ENCODE results near the gene DHX30. TPM values are rescaled to one million over a fixed set of nuclear protein-coding genes. Genes with fewer than 3 reads are reported as not detected.

DHX30 gene
- polyA plus RNA-seq, 1 of the 3 experiments (the other 2 are of a cell fraction), result 86.3 TPM

DNA sequence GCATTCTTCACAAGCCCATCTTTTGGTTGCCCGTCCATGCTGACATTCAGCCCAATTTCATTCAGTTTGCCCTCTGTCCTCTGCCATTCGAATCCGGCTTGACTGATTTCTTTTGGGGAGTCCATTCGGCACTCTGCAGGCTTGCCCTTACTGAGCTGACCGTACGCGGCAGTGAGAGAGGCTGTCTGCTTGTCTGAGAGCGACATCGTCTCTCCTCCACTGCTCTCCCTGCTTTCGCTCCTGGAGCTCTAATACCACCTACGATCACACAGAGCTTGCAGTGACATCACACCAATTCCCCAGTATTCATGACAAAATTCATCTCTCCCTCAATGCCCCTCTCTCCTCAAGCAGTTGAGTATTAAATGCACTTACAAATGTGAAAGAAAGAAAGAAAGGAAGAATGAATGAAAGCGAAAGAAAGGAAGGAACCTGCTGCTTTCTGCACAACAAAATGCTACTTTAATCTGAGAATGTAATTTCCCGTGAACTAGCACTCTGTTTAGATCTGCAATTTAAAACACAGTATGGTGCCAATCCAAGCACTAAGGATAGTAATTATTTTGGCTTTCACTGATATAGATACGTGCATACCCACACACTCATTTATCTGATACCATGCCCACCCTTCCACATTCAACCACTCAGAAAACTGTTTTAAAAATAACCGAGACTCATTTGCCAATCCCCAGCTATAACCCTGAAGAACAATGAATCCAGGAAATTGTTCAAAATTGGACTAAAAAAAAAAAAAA is 89.5 kb downstream of the DHX30 start:
- Histone ChIP-seq H3K27ac (ENCODE audit: low read depth in 2 of 2, low read length in 1 of 2) (no peak overlapping the region), H3K4me1 (ENCODE audit: control insufficient read depth in 1 of 2, insufficient read depth in 2 of 2, low read depth in 1 of 2, low read length in 1 of 2) (no peaks in the 10 kb centered on the region), H2AFZ (ENCODE audit: low read depth) (no peak overlapping the region), H3F3A (replicated peaks; ENCODE audit: insufficient read depth) (no peaks in the 10 kb centered on the region), H3K9me3 (no peaks in the 10 kb centered on the region), H3K4me2 (no peak overlapping the region), H4K20me1 (ENCODE audit: insufficient read depth) (peaks cover 5% of the 10 kb centered on the region; the same call in 1 of the 2 replicates), H3K36me3 (replicated peaks in 1 of 2; ENCODE audit: control insufficient read depth in 1 of 2, insufficient read depth in 2 of 2, low read length in 1 of 2) (peaks cover 31 to 34% of the 10 kb centered on the region in 2 experiments), H3K79me2 (ENCODE audit: insufficient read depth) (peaks cover 47% of the 10 kb centered on the region; the same call in 1 of the 2 replicates), H3K4me3 (ENCODE audit: low read depth in 2 of 2, low read length in 1 of 2) (no peak overlapping the region), H3K9me2 (no peaks in the 10 kb centered on the region), H3K9ac (no peak overlapping the region), H3K27me3 (ENCODE audit: insufficient read depth) (no peaks in the 10 kb centered on the region)
- CTCF ChIA-PET, result interaction anchor here (1.3 to 2.6 kb wide), 4 partner anchors 54 to 265 kb away, joined by 3 to 11 read pairs (median 5); no protein-coding TSS in a partner anchor
- WGBS (ENCODE audit: low lambda C conversion rate), result 96% methylated on average over 15 of the region's 15 CpGs
- no peak for DNase-seq
- POLR2A ChIA-PET, result no interaction called here
- TF ChIP-seq TEAD4 (IDR thresholded peaks at IDR 0.05; ENCODE audit: borderline replicate concordance, insufficient read depth) (no peak), EZH2phosphoT487 (IDR thresholded peaks at IDR 0.05; ENCODE audit: borderline replicate concordance, low read depth) (no peak), ZBTB33 (IDR thresholded peaks at IDR 0.05; ENCODE audit: borderline replicate concordance, low read depth) (no peak)

DNA sequence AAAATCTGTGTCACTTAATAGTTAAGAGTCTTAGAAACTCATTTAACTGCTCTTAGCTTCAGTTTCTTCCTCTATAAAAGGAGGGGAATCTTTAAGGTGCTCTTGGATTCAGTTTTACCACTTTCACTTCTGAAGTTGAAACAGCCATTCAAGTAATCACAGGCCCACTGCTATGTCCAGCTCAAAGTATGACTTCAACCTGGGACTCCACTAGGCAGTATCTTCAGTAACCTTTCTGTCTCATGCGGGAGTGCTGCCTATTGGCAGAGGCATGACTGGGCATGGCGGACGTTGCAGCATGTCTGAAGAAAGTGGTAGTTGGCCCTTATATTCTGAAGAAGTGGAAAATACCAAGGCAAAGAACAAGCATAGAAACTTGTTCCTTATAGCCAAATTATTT is 92.3 kb downstream of the DHX30 start:
- Histone ChIP-seq H2AFZ (ENCODE audit: low read depth) (no peak overlapping the region), H3K9me2 (no peaks in the 10 kb centered on the region), H3K9ac (no peak overlapping the region), H3K79me2 (ENCODE audit: insufficient read depth) (peaks cover 42% of the 10 kb centered on the region; the same call in 1 of the 2 replicates), H3K27ac (ENCODE audit: low read depth in 2 of 2, low read length in 1 of 2) (no peak overlapping the region), H3K4me3 (ENCODE audit: low read depth in 2 of 2, low read length in 1 of 2) (no peak overlapping the region), H3K4me1 (ENCODE audit: control insufficient read depth in 1 of 2, insufficient read depth in 2 of 2, low read depth in 1 of 2, low read length in 1 of 2) (no peaks in the 10 kb centered on the region; a peak in 2 of 4 replicates), H3K36me3 (replicated peaks in 1 of 2; ENCODE audit: control insufficient read depth in 1 of 2, insufficient read depth in 2 of 2, low read length in 1 of 2) (peaks cover 25 to 30% of the 10 kb centered on the region in 2 experiments), H3K9me3 (no peaks in the 10 kb centered on the region), H3F3A (replicated peaks; ENCODE audit: insufficient read depth) (no peaks in the 10 kb centered on the region), H3K4me2 (no peak overlapping the region), H3K27me3 (ENCODE audit: insufficient read depth) (no peaks in the 10 kb centered on the region), H4K20me1 (ENCODE audit: insufficient read depth) (peaks cover 5% of the 10 kb centered on the region; the same call in 1 of the 2 replicates)
- POLR2A ChIA-PET, result no interaction called here
- DNase-seq, result no peak
- WGBS (ENCODE audit: low lambda C conversion rate), result 97% methylated on average over 3 of the region's 3 CpGs
- CTCF ChIA-PET, result interaction anchor here (1.0 kb wide), 2 partner anchors 19 to 262 kb away, joined by 3 read pairs; no protein-coding TSS in a partner anchor
- TF ChIP-seq POLR2AphosphoS5 (IDR thresholded peaks at IDR 0.05; ENCODE audit: low read depth, low read length) (no peak), ZBTB33 (IDR thresholded peaks at IDR 0.05; ENCODE audit: borderline replicate concordance, low read depth) (no peak), RCOR1 (IDR thresholded peaks at IDR 0.05; ENCODE audit: low read length) (no peak), FOSL2 (IDR thresholded peaks at IDR 0.05; ENCODE audit: borderline replicate concordance, low read depth) (no peak), GABPA (IDR thresholded peaks at IDR 0.05; ENCODE audit: low read depth) (no peak), EP300 (IDR thresholded peaks at IDR 0.05; ENCODE audit: borderline replicate concordance in 1 of 2, low read depth in 1 of 2, low read length in 1 of 2) (no peak), GATA2 (CRISPR knock-in tag; IDR thresholded peaks at IDR 0.05) (no peak), PBX3 (IDR thresholded peaks at IDR 0.05) (no peak)
- TF ChIP-seq, protein P1, sequence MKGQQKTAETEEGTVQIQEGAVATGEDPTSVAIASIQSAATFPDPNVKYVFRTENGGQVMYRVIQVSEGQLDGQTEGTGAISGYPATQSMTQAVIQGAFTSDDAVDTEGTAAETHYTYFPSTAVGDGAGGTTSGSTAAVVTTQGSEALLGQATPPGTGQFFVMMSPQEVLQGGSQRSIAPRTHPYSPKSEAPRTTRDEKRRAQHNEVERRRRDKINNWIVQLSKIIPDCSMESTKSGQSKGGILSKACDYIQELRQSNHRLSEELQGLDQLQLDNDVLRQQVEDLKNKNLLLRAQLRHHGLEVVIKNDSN (IDR thresholded peaks at IDR 0.05; ENCODE audit: borderline replicate concordance, low read depth), result no peak
- TF ChIP-seq, protein P2, sequence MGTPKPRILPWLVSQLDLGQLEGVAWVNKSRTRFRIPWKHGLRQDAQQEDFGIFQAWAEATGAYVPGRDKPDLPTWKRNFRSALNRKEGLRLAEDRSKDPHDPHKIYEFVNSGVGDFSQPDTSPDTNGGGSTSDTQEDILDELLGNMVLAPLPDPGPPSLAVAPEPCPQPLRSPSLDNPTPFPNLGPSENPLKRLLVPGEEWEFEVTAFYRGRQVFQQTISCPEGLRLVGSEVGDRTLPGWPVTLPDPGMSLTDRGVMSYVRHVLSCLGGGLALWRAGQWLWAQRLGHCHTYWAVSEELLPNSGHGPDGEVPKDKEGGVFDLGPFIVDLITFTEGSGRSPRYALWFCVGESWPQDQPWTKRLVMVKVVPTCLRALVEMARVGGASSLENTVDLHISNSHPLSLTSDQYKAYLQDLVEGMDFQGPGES (IDR thresholded peaks at IDR 0.05; ENCODE audit: low read depth, low read length), result no peak
- TF ChIP-seq, protein P3, sequence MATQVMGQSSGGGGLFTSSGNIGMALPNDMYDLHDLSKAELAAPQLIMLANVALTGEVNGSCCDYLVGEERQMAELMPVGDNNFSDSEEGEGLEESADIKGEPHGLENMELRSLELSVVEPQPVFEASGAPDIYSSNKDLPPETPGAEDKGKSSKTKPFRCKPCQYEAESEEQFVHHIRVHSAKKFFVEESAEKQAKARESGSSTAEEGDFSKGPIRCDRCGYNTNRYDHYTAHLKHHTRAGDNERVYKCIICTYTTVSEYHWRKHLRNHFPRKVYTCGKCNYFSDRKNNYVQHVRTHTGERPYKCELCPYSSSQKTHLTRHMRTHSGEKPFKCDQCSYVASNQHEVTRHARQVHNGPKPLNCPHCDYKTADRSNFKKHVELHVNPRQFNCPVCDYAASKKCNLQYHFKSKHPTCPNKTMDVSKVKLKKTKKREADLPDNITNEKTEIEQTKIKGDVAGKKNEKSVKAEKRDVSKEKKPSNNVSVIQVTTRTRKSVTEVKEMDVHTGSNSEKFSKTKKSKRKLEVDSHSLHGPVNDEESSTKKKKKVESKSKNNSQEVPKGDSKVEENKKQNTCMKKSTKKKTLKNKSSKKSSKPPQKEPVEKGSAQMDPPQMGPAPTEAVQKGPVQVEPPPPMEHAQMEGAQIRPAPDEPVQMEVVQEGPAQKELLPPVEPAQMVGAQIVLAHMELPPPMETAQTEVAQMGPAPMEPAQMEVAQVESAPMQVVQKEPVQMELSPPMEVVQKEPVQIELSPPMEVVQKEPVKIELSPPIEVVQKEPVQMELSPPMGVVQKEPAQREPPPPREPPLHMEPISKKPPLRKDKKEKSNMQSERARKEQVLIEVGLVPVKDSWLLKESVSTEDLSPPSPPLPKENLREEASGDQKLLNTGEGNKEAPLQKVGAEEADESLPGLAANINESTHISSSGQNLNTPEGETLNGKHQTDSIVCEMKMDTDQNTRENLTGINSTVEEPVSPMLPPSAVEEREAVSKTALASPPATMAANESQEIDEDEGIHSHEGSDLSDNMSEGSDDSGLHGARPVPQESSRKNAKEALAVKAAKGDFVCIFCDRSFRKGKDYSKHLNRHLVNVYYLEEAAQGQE (IDR thresholded peaks at IDR 0.05; ENCODE audit: low read depth, low read length), result no peak
